ENCODE results near the gene JPH3.

The JPH3 gene

GRCh38 chr16:87621550-87621829, 19.2 kb downstream of the JPH3 start:
- no peaks in the 10 kb centered on the region for H3K9me3 Mint-ChIP-seq
- H3K4me3 Mint-ChIP-seq = no peak overlapping the region
- H3K27ac Mint-ChIP-seq = no peak overlapping the region
- no peaks in the 10 kb centered on the region for H3K27me3 Mint-ChIP-seq (ENCODE audit: low read depth)
- H3K4me1 Mint-ChIP-seq (ENCODE audit: low read depth) = no peaks in the 10 kb centered on the region
- H3K36me3 Mint-ChIP-seq (ENCODE audit: low read depth) = no peaks in the 10 kb centered on the region

- Mint-ChIP-seq H3K9me3 (no peaks in the 10 kb centered on the region), H3K4me1 (ENCODE audit: low read depth) (no peaks in the 10 kb centered on the region), H3K27ac (no peak overlapping the region), H3K4me3 (no peak overlapping the region), H3K36me3 (ENCODE audit: low read depth) (no peaks in the 10 kb centered on the region), H3K27me3 (ENCODE audit: low read depth) (no peaks in the 10 kb centered on the region)
These were observed 19.8 kb downstream of the JPH3 start for GRCh38 chr16:87621976-87622713.

GRCh38 chr16:87622756-87623319, 20.5 kb downstream of the JPH3 start:
- Mint-ChIP-seq H3K4me1 (ENCODE audit: low read depth) (no peaks in the 10 kb centered on the region), H3K36me3 (ENCODE audit: low read depth) (no peaks in the 10 kb centered on the region), H3K9me3 (no peaks in the 10 kb centered on the region), H3K27ac (no peak overlapping the region), H3K27me3 (ENCODE audit: low read depth) (no peaks in the 10 kb centered on the region), H3K4me3 (no peak overlapping the region)

- Mint-ChIP-seq H3K27me3 (ENCODE audit: low read depth) (peaks cover 3% of the 10 kb centered on the region), H3K36me3 (ENCODE audit: low read depth) (no peaks in the 10 kb centered on the region), H3K27ac (no peak overlapping the region), H3K4me3 (no peak overlapping the region), H3K9me3 (no peaks in the 10 kb centered on the region), H3K4me1 (ENCODE audit: low read depth) (no peaks in the 10 kb centered on the region)
These were observed 23.0 kb downstream of the JPH3 start for GRCh38 chr16:87625241-87625797.

GRCh38 chr16:87626401-87626800, 24.1 kb downstream of the JPH3 start:
- Mint-ChIP-seq H3K9me3 (no peaks in the 10 kb centered on the region), H3K4me3 (no peak overlapping the region), H3K4me1 (ENCODE audit: low read depth) (no peaks in the 10 kb centered on the region), H3K36me3 (ENCODE audit: low read depth) (no peaks in the 10 kb centered on the region), H3K27me3 (ENCODE audit: low read depth) (peaks cover 3% of the 10 kb centered on the region), H3K27ac (no peak overlapping the region)

GRCh38 chr16:87626905-87627304, 24.6 kb downstream of the JPH3 start:
- no peaks in the 10 kb centered on the region for H3K9me3 Mint-ChIP-seq
- no peak overlapping the region for H3K27ac Mint-ChIP-seq
- H3K4me3 Mint-ChIP-seq = no peak overlapping the region
- peaks cover 3% of the 10 kb centered on the region for H3K27me3 Mint-ChIP-seq (ENCODE audit: low read depth)
- H3K36me3 Mint-ChIP-seq (ENCODE audit: low read depth) = no peaks in the 10 kb centered on the region
- H3K4me1 Mint-ChIP-seq (ENCODE audit: low read depth) = no peaks in the 10 kb centered on the region

- Mint-ChIP-seq H3K27me3 (ENCODE audit: low read depth) (peaks cover 3% of the 10 kb centered on the region), H3K27ac (no peak overlapping the region), H3K4me3 (no peak overlapping the region), H3K4me1 (ENCODE audit: low read depth) (no peaks in the 10 kb centered on the region), H3K36me3 (ENCODE audit: low read depth) (no peaks in the 10 kb centered on the region), H3K9me3 (no peaks in the 10 kb centered on the region)
These were observed 25.4 kb downstream of the JPH3 start for GRCh38 chr16:87627542-87628245.

GRCh38 chr16:87628246-87628923, 26.1 kb downstream of the JPH3 start:
- Mint-ChIP-seq H3K27ac (no peak overlapping the region), H3K9me3 (no peaks in the 10 kb centered on the region)

GRCh38 chr16:87628940-87629339, 26.6 kb downstream of the JPH3 start:
- no peaks in the 10 kb centered on the region for H3K9me3 Mint-ChIP-seq
- no peak overlapping the region for H3K27ac Mint-ChIP-seq
- H3K27me3 Mint-ChIP-seq (ENCODE audit: low read depth) = peaks cover 3% of the 10 kb centered on the region
- no peaks in the 10 kb centered on the region for H3K36me3 Mint-ChIP-seq (ENCODE audit: low read depth)
- no peaks in the 10 kb centered on the region for H3K4me1 Mint-ChIP-seq (ENCODE audit: low read depth)
- no peak overlapping the region for H3K4me3 Mint-ChIP-seq

More at GRCh38 chr16:87628246-87628923, 26.1 kb downstream of the JPH3 start:
- peaks cover 3% of the 10 kb centered on the region for H3K27me3 Mint-ChIP-seq (ENCODE audit: low read depth)
- no peaks in the 10 kb centered on the region for H3K4me1 Mint-ChIP-seq (ENCODE audit: low read depth)
- H3K4me3 Mint-ChIP-seq = no peak overlapping the region
- no peaks in the 10 kb centered on the region for H3K36me3 Mint-ChIP-seq (ENCODE audit: low read depth)

- H3K27me3 Mint-ChIP-seq (ENCODE audit: low read depth) = peaks cover 3% of the 10 kb centered on the region
- H3K27ac Mint-ChIP-seq = no peak overlapping the region
- peaks cover 3% of the 10 kb centered on the region for H3K4me1 Mint-ChIP-seq (ENCODE audit: low read depth)
- no peaks in the 10 kb centered on the region for H3K36me3 Mint-ChIP-seq (ENCODE audit: low read depth)
- H3K9me3 Mint-ChIP-seq = no peaks in the 10 kb centered on the region
- no peak overlapping the region for H3K4me3 Mint-ChIP-seq
These were observed 28.8 kb downstream of the JPH3 start for GRCh38 chr16:87631067-87631466.

- H3K27me3 Mint-ChIP-seq (ENCODE audit: low read depth) = no peaks in the 10 kb centered on the region
These were observed 32.1 kb downstream of the JPH3 start for GRCh38 chr16:87634411-87634810.

GRCh38 chr16:87635541-87636049, 33.3 kb downstream of the JPH3 start:
- Mint-ChIP-seq H3K36me3 (ENCODE audit: low read depth) (no peaks in the 10 kb centered on the region), H3K4me3 (peak overlapping the region; percentile 37), H3K4me1 (ENCODE audit: low read depth) (peaks cover 3% of the 10 kb centered on the region), H3K9me3 (no peaks in the 10 kb centered on the region), H3K27me3 (ENCODE audit: low read depth) (no peaks in the 10 kb centered on the region), H3K27ac (no peak overlapping the region)

More at GRCh38 chr16:87634411-87634810, 32.1 kb downstream of the JPH3 start:
- no peak overlapping the region for H3K27ac Mint-ChIP-seq
- no peaks in the 10 kb centered on the region for H3K9me3 Mint-ChIP-seq
- no peak overlapping the region for H3K4me3 Mint-ChIP-seq
- no peaks in the 10 kb centered on the region for H3K36me3 Mint-ChIP-seq (ENCODE audit: low read depth)
- peaks cover 3% of the 10 kb centered on the region for H3K4me1 Mint-ChIP-seq (ENCODE audit: low read depth)

- H3K27me3 Mint-ChIP-seq (ENCODE audit: low read depth) = no peaks in the 10 kb centered on the region
- H3K4me1 Mint-ChIP-seq (ENCODE audit: low read depth) = peaks cover 3% of the 10 kb centered on the region
- no peaks in the 10 kb centered on the region for H3K9me3 Mint-ChIP-seq
- peak overlapping the region; percentile 31 for H3K4me3 Mint-ChIP-seq
- no peaks in the 10 kb centered on the region for H3K36me3 Mint-ChIP-seq (ENCODE audit: low read depth)
- no peak overlapping the region for H3K27ac Mint-ChIP-seq
These were observed 33.9 kb downstream of the JPH3 start for GRCh38 chr16:87636050-87636684.

GRCh38 chr16:87636741-87637140, 34.4 kb downstream of the JPH3 start:
- H3K9me3 Mint-ChIP-seq = no peaks in the 10 kb centered on the region
- H3K27ac Mint-ChIP-seq = no peak overlapping the region
- H3K4me1 Mint-ChIP-seq (ENCODE audit: low read depth) = peaks cover 3% of the 10 kb centered on the region
- H3K36me3 Mint-ChIP-seq (ENCODE audit: low read depth) = no peaks in the 10 kb centered on the region
- H3K27me3 Mint-ChIP-seq (ENCODE audit: low read depth) = no peaks in the 10 kb centered on the region
- no peak overlapping the region for H3K4me3 Mint-ChIP-seq

Measured in T-helper 1 cell treated with Interleukin-12 subunit alpha and Interleukin-12 subunit beta and Interleukin-4 antibody, amounts not matched to agents 30 μg/mL and 1 μg/mL, for 36 hours (primary cell).